CD4-positive, alpha-beta T cell treated with Interleukin-1 beta for 1 hour (primary cell): ENCODE measurements around the gene GRPEL2.

Experiments used
- DNase-seq, 2 donors: peaks; one replicate each; pipeline ENCODE4 v3.0.0-alpha.2; 2020 to 2022

Gene GRPEL2

GRCh38 chr5:149320791-149321330, 24.4 kb upstream of the GRPEL2 start:
- DNase-seq, result no peak

GRCh38 chr5:149322518-149322917, 22.8 kb upstream of the GRPEL2 start:
- DNase-seq, result no peak

GRCh38 chr5:149323210-149323609, 22.1 kb upstream of the GRPEL2 start:
- no peak for DNase-seq

GRCh38 chr5:149323621-149324205, 21.6 kb upstream of the GRPEL2 start:
- no peak for DNase-seq

- DNase-seq, result no peak
Observed at GRCh38 chr5:149324641-149325040, 20.7 kb upstream of the GRPEL2 start.

DNA sequence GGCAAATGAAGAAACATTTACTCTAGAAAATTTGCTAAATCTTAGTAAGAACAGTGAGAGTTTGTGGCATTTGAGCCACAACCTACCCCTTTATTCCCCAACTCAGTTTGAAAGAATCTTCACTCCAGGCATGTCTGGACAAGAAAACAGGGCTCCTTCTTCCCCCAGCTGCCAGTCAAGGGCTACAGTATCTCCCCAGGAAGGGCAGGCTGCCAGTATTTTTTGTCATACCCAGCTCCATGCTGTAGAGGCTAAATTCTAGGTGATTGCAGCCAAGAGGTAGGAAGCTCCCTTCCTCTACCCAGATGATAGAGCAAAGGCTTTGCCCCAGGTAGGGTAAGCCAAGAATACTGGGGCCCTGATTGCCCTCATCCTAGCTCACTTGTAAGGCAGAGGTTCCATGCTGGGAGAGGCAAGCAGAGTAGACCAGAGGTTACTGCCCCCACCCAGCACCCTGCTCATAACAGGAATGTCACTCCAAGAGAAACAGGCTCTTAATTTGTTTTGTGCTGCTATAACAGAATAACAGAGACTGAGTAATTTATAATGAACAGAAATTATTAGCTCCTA, 20.0 kb upstream of the GRPEL2 start:
- no peak for DNase-seq

GRCh38 chr5:149325894-149326293, 19.4 kb upstream of the GRPEL2 start:
- no peak for DNase-seq

GRCh38 chr5:149326611-149327010, 18.7 kb upstream of the GRPEL2 start:
- no peak for DNase-seq

GRCh38 chr5:149328177-149328576, 17.1 kb upstream of the GRPEL2 start:
- no peak for DNase-seq

DNA sequence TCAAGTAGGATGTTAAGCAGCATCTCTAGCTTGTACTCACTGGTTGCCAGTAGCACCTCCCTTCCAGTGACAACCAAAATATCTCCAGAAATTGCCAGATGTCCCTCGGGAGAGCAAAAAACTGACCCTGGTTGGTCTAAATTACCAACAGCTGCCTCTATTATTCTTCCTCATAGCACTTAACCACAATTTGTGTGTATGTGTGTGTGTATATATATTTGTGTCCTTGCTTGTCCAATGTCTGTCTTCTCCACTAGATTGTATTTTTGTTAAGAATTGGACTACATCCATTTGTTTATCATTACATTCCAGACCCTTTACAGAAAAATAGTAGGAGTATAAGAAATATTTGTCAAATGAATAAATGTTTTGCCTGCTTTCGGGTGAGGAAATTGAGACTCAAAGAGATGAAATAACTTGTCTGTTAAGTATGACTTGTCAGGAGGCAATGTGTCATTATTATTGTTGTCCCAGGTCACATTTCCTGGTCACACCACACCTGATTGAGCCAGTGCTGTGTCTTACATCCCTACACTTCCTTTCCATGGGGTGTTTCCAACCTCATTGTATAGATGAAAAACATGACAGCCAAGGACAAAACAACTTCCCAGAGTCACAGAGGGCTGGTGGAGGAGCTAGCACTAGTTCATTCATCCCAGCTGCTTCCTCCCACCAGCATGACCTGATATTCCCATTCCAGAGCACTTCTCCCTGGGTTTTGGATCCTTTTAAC, 11.4 kb upstream of the GRPEL2 start:
- no peak for DNase-seq

GRCh38 chr5:149337736-149338135, 7.6 kb upstream of the GRPEL2 start:
- DNase-seq, result no peak

GRCh38 chr5:149338364-149338763, 6.9 kb upstream of the GRPEL2 start:
- DNase-seq, result no peak

DNA sequence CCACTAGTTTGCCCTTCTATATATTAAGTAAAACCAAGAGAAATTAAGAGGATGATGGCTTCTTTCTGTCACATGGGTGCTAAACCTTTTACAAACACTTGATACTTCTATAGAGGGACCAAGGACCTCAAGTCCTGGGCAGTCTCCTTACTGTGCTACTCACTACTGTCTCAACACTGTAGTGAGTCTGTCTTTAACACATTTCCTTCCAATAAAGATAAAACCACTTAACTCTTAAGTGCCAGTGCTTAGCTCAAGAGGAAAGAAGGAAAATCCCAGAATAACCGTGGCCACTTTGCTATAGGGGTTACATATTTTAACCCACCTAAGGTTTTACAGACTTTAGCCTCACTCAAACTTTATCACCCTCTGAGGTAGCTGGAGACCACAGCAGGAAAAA, 4.4 kb upstream of the GRPEL2 start:
- no peak for DNase-seq

GRCh38 chr5:149341876-149342275, 3.4 kb upstream of the GRPEL2 start:
- no peak for DNase-seq

- DNase-seq, result no peak
Observed at GRCh38 chr5:149344151-149344550, 1.1 kb upstream of the GRPEL2 start.

DNA sequence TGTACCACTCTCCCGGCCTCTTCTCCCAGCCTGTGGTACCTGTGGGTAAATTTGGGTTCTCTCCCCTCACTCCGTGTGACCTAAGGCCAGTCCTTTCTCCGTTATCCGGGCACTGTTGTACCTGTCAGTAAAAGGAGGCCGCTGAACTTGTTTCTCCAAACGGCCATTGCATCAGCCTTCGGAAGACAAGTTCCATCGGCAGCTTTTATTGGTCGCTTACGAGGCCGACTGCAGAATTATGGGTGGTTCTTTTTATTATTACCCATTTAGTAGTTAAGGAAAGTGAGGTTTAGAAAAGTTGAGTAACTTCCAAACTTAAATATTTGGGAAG, 558 bp downstream of the GRPEL2 start:
- DNase-seq, result peak in 1 of 2 donors; percentile 15

GRCh38 chr5:149348518-149348917, 3.2 kb downstream of the GRPEL2 start:
- DNase-seq, result peak in 1 of 2 donors; percentile 75

GRCh38 chr5:149349382-149349781, 4.1 kb downstream of the GRPEL2 start:
- DNase-seq, result no peak

- no peak for DNase-seq
Observed at GRCh38 chr5:149352169-149352568, 6.9 kb downstream of the GRPEL2 start.

GRCh38 chr5:149353911-149354310, 8.6 kb downstream of the GRPEL2 start:
- no peak for DNase-seq

DNA sequence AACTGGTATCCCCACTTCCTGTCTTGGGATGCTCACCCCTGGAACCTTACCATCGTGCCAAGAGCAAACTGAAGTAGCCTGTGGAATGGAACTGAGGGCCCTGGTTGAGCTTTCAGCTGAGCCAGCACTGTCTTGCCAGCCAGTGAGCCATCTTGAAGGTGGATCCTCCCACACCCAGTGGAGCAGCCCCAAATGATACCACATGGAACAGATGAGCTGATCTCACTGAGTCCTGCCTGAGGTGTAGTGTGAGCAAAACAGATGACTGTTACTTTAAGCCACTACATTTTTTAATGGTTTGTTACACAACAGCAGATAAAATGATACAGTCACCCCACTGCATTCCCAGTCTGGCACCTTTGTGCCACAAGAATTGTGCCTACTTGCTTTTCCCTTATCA, 10.4 kb downstream of the GRPEL2 start:
- DNase-seq, result no peak

- DNase-seq, result no peak
Observed at GRCh38 chr5:149356391-149356790, 11.1 kb downstream of the GRPEL2 start.

DNA sequence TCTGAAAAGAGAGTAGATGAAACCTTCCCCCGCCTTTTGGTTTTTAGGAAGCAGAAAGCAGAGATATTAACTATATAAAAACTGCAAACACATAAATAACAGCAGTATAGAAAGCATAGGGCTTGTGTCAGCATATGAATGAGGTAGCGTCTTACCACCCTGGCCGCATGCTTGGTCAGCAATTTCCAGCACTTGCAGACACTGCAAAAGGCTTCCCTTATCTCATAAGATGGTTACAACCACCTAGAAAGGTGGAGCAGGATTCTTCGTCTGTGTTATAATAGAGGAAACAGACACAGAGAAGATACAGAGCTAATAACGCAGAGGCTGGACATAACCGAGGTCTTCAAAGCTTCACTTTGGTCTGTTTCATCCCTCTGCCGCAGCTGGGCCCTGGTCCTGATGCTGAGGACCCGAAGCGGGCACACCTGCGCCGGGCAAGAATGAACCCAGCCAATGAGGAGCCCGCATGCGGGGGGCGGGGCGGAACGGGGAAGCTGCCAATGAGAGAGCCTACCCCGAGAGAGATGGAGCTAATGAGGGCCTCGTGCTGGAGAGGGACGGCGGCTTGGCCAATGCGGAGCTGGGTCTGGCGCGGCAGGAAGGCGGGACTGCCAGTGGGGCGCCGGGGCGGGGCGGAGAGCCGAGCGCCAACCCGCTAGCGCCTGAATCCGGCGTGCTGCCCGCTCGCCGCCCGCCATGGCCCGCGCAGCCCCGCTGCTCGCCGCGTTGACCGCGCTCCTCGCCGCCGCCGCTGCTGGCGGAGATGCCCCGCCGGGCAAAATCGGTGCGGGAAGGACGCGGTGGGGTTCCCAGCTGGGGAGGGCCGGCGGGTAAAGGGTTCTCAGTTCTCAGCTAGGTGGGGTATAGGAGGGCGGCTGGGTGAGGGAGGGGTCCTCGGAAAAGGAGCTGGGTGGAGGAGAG, 12.3 kb downstream of the GRPEL2 start, which contains the start of gene PCYOX1L:
Gene PCYOX1L, plus strand, starts transcription at position 677 of the 924 bp plus-strand sequence. Its CDS starts 23 bp downstream, at position 700.
- DNase-seq, result peak; percentile 93 to 96
